Measurements from ENCODE around the gene ARHGDIB.

ARHGDIB gene

GRCh38 chr12:14956024-14956891 is 5.1 kb downstream of the ARHGDIB start:
- DNase-seq (ENCODE audit: low read depth), result no peak

GRCh38 chr12:14954269-14954668 is 7.1 kb downstream of the ARHGDIB start:
- DNase-seq (ENCODE audit: low read depth), result no peak

GRCh38 chr12:14953752-14954151 is 7.6 kb downstream of the ARHGDIB start:
- no peak for DNase-seq (ENCODE audit: low read depth)

GRCh38 chr12:14952299-14952921 is 9.0 kb downstream of the ARHGDIB start:
- peak; percentile 96 for DNase-seq (ENCODE audit: low read depth)

- DNase-seq (ENCODE audit: low read depth), result peak; percentile 13
These were observed 9.6 kb downstream of the ARHGDIB start for GRCh38 chr12:14951851-14952250.

GRCh38 chr12:14950982-14951746 is 10.2 kb downstream of the ARHGDIB start:
- DNase-seq (ENCODE audit: low read depth), result no peak

- DNase-seq (ENCODE audit: low read depth), result no peak
These were observed 11.0 kb downstream of the ARHGDIB start for GRCh38 chr12:14950421-14950820.

GRCh38 chr12:14949631-14950030 is 11.8 kb downstream of the ARHGDIB start:
- no peak for DNase-seq (ENCODE audit: low read depth)

- DNase-seq (ENCODE audit: low read depth), result peak; percentile 69
These were observed 12.7 kb downstream of the ARHGDIB start for GRCh38 chr12:14948672-14949071.

GRCh38 chr12:14946861-14947260 is 14.5 kb downstream of the ARHGDIB start:
- peak; percentile 32 for DNase-seq (ENCODE audit: low read depth)

- no peak for DNase-seq (ENCODE audit: low read depth)
These were observed 15.2 kb downstream of the ARHGDIB start for GRCh38 chr12:14946162-14946561.

GRCh38 chr12:14942196-14942931 is 19.0 kb downstream of the ARHGDIB start:
- DNase-seq (ENCODE audit: low read depth), result no peak

GRCh38 chr12:14941369-14941768 is 20.0 kb downstream of the ARHGDIB start:
- no peak for DNase-seq (ENCODE audit: low read depth)

GRCh38 chr12:14938301-14938700 is 23.1 kb downstream of the ARHGDIB start, which contains the start of gene ERP27:
ERP27 (minus strand) TSS chr12:14938537; CDS start chr12:14938508, 29 bp downstream.
- no peak for DNase-seq (ENCODE audit: low read depth)

GRCh38 chr12:14937689-14938088 is 23.7 kb downstream of the ARHGDIB start:
- DNase-seq (ENCODE audit: low read depth), result peak; percentile 41

GRCh38 chr12:14937014-14937413 is 24.4 kb downstream of the ARHGDIB start:
- no peak for DNase-seq (ENCODE audit: low read depth)

- DNase-seq (ENCODE audit: low read depth), result peak; percentile 19
These were observed 25.1 kb downstream of the ARHGDIB start for GRCh38 chr12:14936224-14936861.

- DNase-seq (ENCODE audit: low read depth), result no peak
These were observed 26.4 kb downstream of the ARHGDIB start for GRCh38 chr12:14935031-14935430.

GRCh38 chr12:14934511-14934910 is 26.9 kb downstream of the ARHGDIB start:
- DNase-seq (ENCODE audit: low read depth), result no peak

- DNase-seq (ENCODE audit: low read depth), result no peak
These were observed 29.4 kb downstream of the ARHGDIB start for GRCh38 chr12:14931791-14932560.

GRCh38 chr12:14931359-14931758 is 30.0 kb downstream of the ARHGDIB start:
- DNase-seq (ENCODE audit: low read depth), result no peak

Measured in ELR (cell line).